CD14-positive monocyte (primary cell): ENCODE measurements around the gene RETREG3. TPM values are rescaled to one million over a fixed set of nuclear protein-coding genes. Genes with fewer than 3 reads are reported as not detected.
A peak's percentile ranks its signal among the peaks of the same experiment; 100 is the strongest.

ENCODE experiments used
- DNase-seq, 3 donors: peaks; one replicate each; pipeline ENCODE4 v3.0.0-alpha.2; 2011 to 2022
- H2AFZ ChIP-seq: 2 replicates; pipeline ENCODE4 v1.6.0; 2012; ENCODE audit warnings: mild to moderate bottlenecking, low read depth, low read length, inconsistent platforms; ENCODE audit not compliant: insufficient read depth, poor library complexity, severe bottlenecking
- H3K27ac ChIP-seq, 2 donors: 1 replicate in 1 of 2; 2 replicates in 1 of 2; pipeline ENCODE4 v1.5.1; 2012 to 2013; ENCODE audit warnings: low read length in 2 of 2, control low read depth in 1 of 2, inconsistent platforms in 1 of 2, low read depth in 1 of 2, mild to moderate bottlenecking in 1 of 2
- H3K27me3 ChIP-seq, 2 donors: one replicate each; pipeline versions ENCODE4 v1.6.0 to v1.6.1; 2011 to 2013; ENCODE audit warnings: low read length in 2 of 2; ENCODE audit not compliant: control insufficient read depth in 2 of 2, insufficient read depth in 2 of 2
- H3K36me3 ChIP-seq, 2 donors: replicated peaks in 1 of 2; 1 replicate in 1 of 2; 2 replicates in 1 of 2; pipeline versions ENCODE4 v1.5.1 to v1.6.1; 2012 to 2013; ENCODE audit warnings: low read length in 2 of 2, control low read depth in 1 of 2, inconsistent platforms in 1 of 2, mild to moderate bottlenecking in 1 of 2; ENCODE audit not compliant: insufficient read depth in 2 of 2, control insufficient read depth in 1 of 2
- H3K4me1 ChIP-seq, 2 donors: 1 replicate in 1 of 2; 2 replicates in 1 of 2; pipeline versions ENCODE4 v1.5.1 to v1.6.1; 2012 to 2013; ENCODE audit warnings: low read length in 2 of 2, control low read depth in 1 of 2, inconsistent platforms in 1 of 2, mild to moderate bottlenecking in 1 of 2, moderate library complexity in 1 of 2; ENCODE audit not compliant: insufficient read depth in 2 of 2, control insufficient read depth in 1 of 2
- H3K4me2 ChIP-seq: replicated peaks from 2 replicates; pipeline ENCODE3; 2012; ENCODE audit warnings: low read length, moderate library complexity, mild to moderate bottlenecking; ENCODE audit not compliant: poor library complexity, severe bottlenecking; ENCODE audit errors: extremely low read depth
- H3K4me3 ChIP-seq, 3 experiments: fragments of 200-600 bp in 1 of 3; sonication (generic) in 1 of 3; replicated peaks in 1 of 3; 1 replicate in 2 of 3; 2 replicates in 1 of 3; pipeline ENCODE4 v1.5.1; 2011 to 2013; ENCODE audit warnings: low read length in 3 of 3, mild to moderate bottlenecking in 3 of 3, control low read depth in 2 of 3, low read depth in 2 of 3, inconsistent platforms in 1 of 3, moderate library complexity in 1 of 3
- H3K79me2 ChIP-seq: 2 replicates; pipeline ENCODE4 v1.6.0; 2012; ENCODE audit warnings: mild to moderate bottlenecking, control low read depth, inconsistent platforms, low read length, moderate library complexity; ENCODE audit not compliant: insufficient read depth
- H3K9ac ChIP-seq: 2 replicates; pipeline ENCODE4 v1.6.0; 2017; ENCODE audit warnings: low read length, mild to moderate bottlenecking; ENCODE audit not compliant: insufficient read depth, poor library complexity, severe bottlenecking
- H3K9me3 ChIP-seq, 2 donors: replicated peaks in 1 of 2; 1 replicate in 1 of 2; 2 replicates in 1 of 2; pipeline versions ENCODE4 v1.5.1 to v1.6.1; 2012 to 2013; ENCODE audit warnings: low read length in 2 of 2, control low read depth in 1 of 2; ENCODE audit not compliant: control insufficient read depth in 1 of 2, insufficient read depth in 1 of 2
- H4K20me1 ChIP-seq: 2 replicates; pipeline ENCODE4 v1.6.0; 2012; ENCODE audit warnings: mild to moderate bottlenecking, low read length, control low read depth, moderate library complexity; ENCODE audit not compliant: insufficient read depth
- H3K27ac Mint-ChIP-seq, 7 donors: one replicate each; pipeline ENCODE4 v1.8.0; 2020; ENCODE audit warnings: mild to moderate bottlenecking in 7 of 7, mixed read lengths in 7 of 7, moderate library complexity in 6 of 7, inconsistent platforms in 2 of 7
- H3K27me3 Mint-ChIP-seq, 3 donors: one replicate each; pipeline ENCODE4 v1.8.0; 2021 to 2022; ENCODE audit warnings: low read depth in 3 of 3, mild to moderate bottlenecking in 3 of 3, mixed read lengths in 3 of 3, moderate library complexity in 3 of 3, inconsistent platforms in 1 of 3
- H3K36me3 Mint-ChIP-seq, 2 donors: one replicate each; pipeline ENCODE4 v1.8.0; 2020; ENCODE audit warnings: mixed read lengths in 2 of 2, inconsistent platforms in 1 of 2, mild to moderate bottlenecking in 1 of 2
- H3K4me1 Mint-ChIP-seq: one replicate; pipeline ENCODE4 v1.8.0; 2020; ENCODE audit warnings: mild to moderate bottlenecking, mixed read lengths
- H3K4me3 Mint-ChIP-seq, 2 donors: one replicate each; pipeline ENCODE4 v1.8.0; 2020; ENCODE audit warnings: mild to moderate bottlenecking in 2 of 2, mixed read lengths in 2 of 2, moderate library complexity in 1 of 2
- H3K9me3 Mint-ChIP-seq, 7 donors: one replicate each; pipeline ENCODE4 v1.8.0; 2020 to 2022; ENCODE audit warnings: mixed read lengths in 7 of 7, mild to moderate bottlenecking in 6 of 7, moderate library complexity in 6 of 7, inconsistent platforms in 2 of 7
- CTCF ChIP-seq: fragments of 200-600 bp; IDR thresholded peaks from one replicate; pipeline ENCODE4 v1.8.0; 2022; ENCODE audit warnings: antibody characterized with exemption, mild to moderate bottlenecking
- WGBS: methylation state at CpG from one replicate; pipeline ENCODE4 v1.1.5; 2013; ENCODE audit warnings: missing lambda C conversion rate; ENCODE audit not compliant: insufficient coverage; 5-methylcytosine and 5-hydroxymethylcytosine counted together
- intact Hi-C, 2 donors: fragments of 100-400 bp; cut with micrococcal nuclease; formaldehyde crosslinking; loops; one replicate each; pipeline versions ENCODE4 v1.15.0 to v1.15.1; 2023
- polyA plus RNA-seq, 3 donors: library from polyadenylated mRNA; depleted of rRNA in 1 of 3; unstranded in 2 of 3; stranded (reverse) in 1 of 3; fragments of 300-500 nt in 2 of 3; fragments of >200 nt in 1 of 3; fragmentation: Illumina TruSeq in 2 of 3; gene quantifications; 1 replicate in 2 of 3; 2 replicates in 1 of 3; pipeline ENCODE4 v1.2.3, GENCODE V29; 2012 to 2021

RETREG3 gene
- polyA plus RNA-seq, 3 donors, result 34.0 to 69.9 (median 69.9) TPM

- 96% methylated on average over 10 of the region's 10 CpGs for WGBS
- Histone ChIP-seq H3K9ac (no peak overlapping the region), H2AFZ (no peak overlapping the region), H4K20me1 (peaks cover 10% of the 10 kb centered on the region), H3K79me2 (peaks cover 4% of the 10 kb centered on the region), H3K36me3 (peaks cover 52 to 71% of the 10 kb centered on the region in 2 donors), H3K27ac (no peak overlapping the region), H3K9me3 (no peaks in the 10 kb centered on the region), H3K4me2 (no peak overlapping the region), H3K4me1 (peaks cover 38 to 42% of the 10 kb centered on the region in 2 donors), H3K27me3 (no peaks in the 10 kb centered on the region), H3K4me3 (no peak overlapping the region)
- peaks cover 42% of the 10 kb centered on the region for H3K4me1 Mint-ChIP-seq
- peaks cover 0 to 2% (median 0%) of the 10 kb centered on the region in 7 donors for H3K9me3 Mint-ChIP-seq
- no peaks in the 10 kb centered on the region for H3K27me3 Mint-ChIP-seq
- H3K4me3 Mint-ChIP-seq, result no peak overlapping the region
- H3K36me3 Mint-ChIP-seq, result peaks cover 63 to 74% of the 10 kb centered on the region in 2 donors
- no peak for TF ChIP-seq CTCF
- DNase-seq, result no peak
- peak overlapping the region in 1 of 7 donors; percentile 16 for H3K27ac Mint-ChIP-seq
- intact Hi-C loops, result no loop called here
Measured at GRCh38 chr17:42581744-42582270, 27.4 kb downstream of the RETREG3 start.

GRCh38 chr17:42579794-42580551, 29.2 kb downstream of the RETREG3 start:
- Histone ChIP-seq H3K36me3 (peaks cover 51 to 58% of the 10 kb centered on the region in 2 donors), H3K79me2 (peaks cover 11% of the 10 kb centered on the region), H3K9me3 (no peaks in the 10 kb centered on the region), H3K27ac (no peak overlapping the region), H3K4me2 (no peak overlapping the region), H4K20me1 (peaks cover 18% of the 10 kb centered on the region), H3K4me3 (no peak overlapping the region), H3K27me3 (no peaks in the 10 kb centered on the region), H3K9ac (no peak overlapping the region), H2AFZ (no peak overlapping the region), H3K4me1 (peaks cover 27 to 35% of the 10 kb centered on the region in 2 donors)
- DNase-seq, result no peak
- H3K36me3 Mint-ChIP-seq, result peaks cover 54 to 72% of the 10 kb centered on the region in 2 donors
- no CpG with 5 or more reads among the region's 2 CpGs for WGBS
- no peak overlapping the region for H3K4me3 Mint-ChIP-seq
- peaks cover 0 to 2% (median 0%) of the 10 kb centered on the region in 7 donors for H3K9me3 Mint-ChIP-seq
- intact Hi-C loops, result loop anchor here (2.0 to 5.0 kb wide), 4 partner anchors 97 to 423 kb away; partner anchors contain the start of genes CCR10 (in 1 of the 2), CNTNAP1 (in 1 of the 2) and PLEKHH3 (in 1 of the 2)
- no peaks in the 10 kb centered on the region for H3K27me3 Mint-ChIP-seq
- TF ChIP-seq CTCF, result no peak
- peak overlapping the region in 4 of 7 donors; percentile 2 to 86 (median 38) for H3K27ac Mint-ChIP-seq
- peaks cover 34% of the 10 kb centered on the region for H3K4me1 Mint-ChIP-seq
